Stimulated activated effector memory CD8-positive, alpha-beta T cell treated with anti-CD3 and anti-CD28 coated beads, Interleukin-12 subunit alpha, Interleukin-12 subunit beta, amount 100 ng/mL, for 72 hours (primary cell): ENCODE measurements around the gene DCAF11.

Source experiments
- ATAC-seq: fragments of 150-1000 bp; cut with Tn5 transposase; 2 replicates; pipeline ENCODE4 v1.10.0; 2021
- DNase-seq, 2 donors: peaks; one replicate each; pipeline ENCODE4 v3.0.0; 2021 to 2022; ENCODE audit warnings: low spot score in 2 of 2
- H3K27ac Mint-ChIP-seq: one replicate; pipeline ENCODE4 v1.8.0; 2022; ENCODE audit warnings: mild to moderate bottlenecking, mixed read lengths
- H3K36me3 Mint-ChIP-seq: one replicate; pipeline ENCODE4 v1.8.0; 2022; ENCODE audit warnings: mild to moderate bottlenecking, mixed read lengths
- H3K4me1 Mint-ChIP-seq: one replicate; pipeline ENCODE4 v1.8.0; 2022; ENCODE audit warnings: mixed read lengths
- H3K4me3 Mint-ChIP-seq: one replicate; pipeline ENCODE4 v1.8.0; 2022; ENCODE audit warnings: mild to moderate bottlenecking, mixed read lengths
- H3K9me3 Mint-ChIP-seq: one replicate; pipeline ENCODE4 v1.8.0; 2022; ENCODE audit warnings: mixed read lengths

Gene DCAF11

GRCh38 chr14:24116128-24116814 lies 1.7 kb downstream of the DCAF11 start:
- peaks cover 24% of the 10 kb centered on the region for H3K4me1 Mint-ChIP-seq
- peak overlapping the region; percentile 98 for H3K27ac Mint-ChIP-seq
- ATAC-seq (no peak), DNase-seq (no peak)
- no peaks in the 10 kb centered on the region for H3K9me3 Mint-ChIP-seq
- peak overlapping the region; percentile 94 for H3K4me3 Mint-ChIP-seq
- peaks cover 74% of the 10 kb centered on the region for H3K36me3 Mint-ChIP-seq

GRCh38 chr14:24117179-24117578 lies 2.6 kb downstream of the DCAF11 start:
- peaks cover 24% of the 10 kb centered on the region for H3K4me1 Mint-ChIP-seq
- ATAC-seq (no peak), DNase-seq (no peak)
- H3K9me3 Mint-ChIP-seq, result no peaks in the 10 kb centered on the region
- no peak overlapping the region for H3K4me3 Mint-ChIP-seq
- peaks cover 84% of the 10 kb centered on the region for H3K36me3 Mint-ChIP-seq
- H3K27ac Mint-ChIP-seq, result peak overlapping the region; percentile 8

- H3K4me3 Mint-ChIP-seq, result no peak overlapping the region
Measured at GRCh38 chr14:24119691-24120090, 5.1 kb downstream of the DCAF11 start.

GRCh38 chr14:24121210-24121609 lies 6.6 kb downstream of the DCAF11 start:
- Mint-ChIP-seq H3K27ac (no peak overlapping the region), H3K36me3 (peaks cover 80% of the 10 kb centered on the region), H3K4me1 (peaks cover 13% of the 10 kb centered on the region), H3K4me3 (no peak overlapping the region), H3K9me3 (no peaks in the 10 kb centered on the region)
- ATAC-seq (no peak), DNase-seq (no peak)

More at GRCh38 chr14:24119691-24120090, 5.1 kb downstream of the DCAF11 start:
- DNase-seq, result no peak
- H3K9me3 Mint-ChIP-seq, result no peaks in the 10 kb centered on the region
- peaks cover 24% of the 10 kb centered on the region for H3K4me1 Mint-ChIP-seq
- H3K36me3 Mint-ChIP-seq, result peaks cover 89% of the 10 kb centered on the region
- no peak for ATAC-seq
- peak overlapping the region; percentile 8 for H3K27ac Mint-ChIP-seq

GRCh38 chr14:24122416-24122815 lies 7.8 kb downstream of the DCAF11 start:
- Mint-ChIP-seq H3K4me1 (peaks cover 6% of the 10 kb centered on the region), H3K36me3 (peaks cover 68% of the 10 kb centered on the region), H3K4me3 (no peak overlapping the region), H3K27ac (no peak overlapping the region), H3K9me3 (no peaks in the 10 kb centered on the region)
- ATAC-seq (no peak), DNase-seq (no peak)

- no peak for DNase-seq
- Mint-ChIP-seq H3K9me3 (no peaks in the 10 kb centered on the region), H3K4me3 (no peak overlapping the region), H3K4me1 (peaks cover 6% of the 10 kb centered on the region), H3K27ac (no peak overlapping the region), H3K36me3 (peaks cover 64% of the 10 kb centered on the region)
- ATAC-seq, result no peak
Measured at GRCh38 chr14:24122898-24123297, 8.3 kb downstream of the DCAF11 start.

GRCh38 chr14:24123424-24124417 lies 9.1 kb downstream of the DCAF11 start:
- no peak for DNase-seq
- Mint-ChIP-seq H3K36me3 (peaks cover 55% of the 10 kb centered on the region), H3K4me3 (no peak overlapping the region), H3K9me3 (no peaks in the 10 kb centered on the region), H3K4me1 (peaks cover 1% of the 10 kb centered on the region), H3K27ac (peak overlapping the region; percentile 56)
- peak; percentile 52 for ATAC-seq

- Mint-ChIP-seq H3K9me3 (no peaks in the 10 kb centered on the region), H3K36me3 (peaks cover 23% of the 10 kb centered on the region), H3K4me1 (peaks cover 4% of the 10 kb centered on the region), H3K27ac (no peak overlapping the region), H3K4me3 (no peak overlapping the region)
- ATAC-seq (no peak), DNase-seq (no peak)
Measured at GRCh38 chr14:24126939-24127338, 12.4 kb downstream of the DCAF11 start.

GRCh38 chr14:24127673-24128072 lies 13.1 kb downstream of the DCAF11 start:
- peaks cover 11% of the 10 kb centered on the region for H3K4me1 Mint-ChIP-seq
- no peak overlapping the region for H3K4me3 Mint-ChIP-seq
- H3K9me3 Mint-ChIP-seq, result no peaks in the 10 kb centered on the region
- no peak for DNase-seq
- H3K27ac Mint-ChIP-seq, result no peak overlapping the region
- no peak for ATAC-seq
- H3K36me3 Mint-ChIP-seq, result peaks cover 16% of the 10 kb centered on the region

- H3K36me3 Mint-ChIP-seq, result peaks cover 5% of the 10 kb centered on the region
- DNase-seq (no peak), ATAC-seq (no peak)
- H3K27ac Mint-ChIP-seq, result no peak overlapping the region
- peaks cover 15% of the 10 kb centered on the region for H3K4me1 Mint-ChIP-seq
- no peak overlapping the region for H3K4me3 Mint-ChIP-seq
- no peaks in the 10 kb centered on the region for H3K9me3 Mint-ChIP-seq
Measured at GRCh38 chr14:24129410-24129998, 14.9 kb downstream of the DCAF11 start.

- Mint-ChIP-seq H3K36me3 (no peaks in the 10 kb centered on the region), H3K9me3 (no peaks in the 10 kb centered on the region), H3K4me1 (peaks cover 20% of the 10 kb centered on the region), H3K4me3 (no peak within 1 kb of the TSS), H3K27ac (no peak within 1 kb of the TSS)
- ATAC-seq, result no peak
- DNase-seq, result no peak
Measured at GRCh38 chr14:24130380-24130716, 15.8 kb downstream of the DCAF11 start, which contains the start of gene FITM1. Gene FITM1 (plus strand): TSS chr14:24130659. CDS start chr14:24131564, 905 bp downstream.

GRCh38 chr14:24130717-24131548 lies 16.4 kb downstream of the DCAF11 start:
- no peak overlapping the region for H3K27ac Mint-ChIP-seq
- no peaks in the 10 kb centered on the region for H3K36me3 Mint-ChIP-seq
- ATAC-seq, result no peak
- H3K4me3 Mint-ChIP-seq, result no peak overlapping the region
- no peaks in the 10 kb centered on the region for H3K9me3 Mint-ChIP-seq
- DNase-seq, result no peak
- peaks cover 24% of the 10 kb centered on the region for H3K4me1 Mint-ChIP-seq

- no peak for ATAC-seq
- DNase-seq, result no peak
- Mint-ChIP-seq H3K4me3 (no peak overlapping the region), H3K4me1 (peaks cover 25% of the 10 kb centered on the region), H3K36me3 (peaks cover under 1% of the 10 kb centered on the region), H3K9me3 (no peaks in the 10 kb centered on the region), H3K27ac (peak overlapping the region; percentile 91)
Measured at GRCh38 chr14:24131549-24131966, 17.0 kb downstream of the DCAF11 start.

GRCh38 chr14:24132061-24132685 lies 17.6 kb downstream of the DCAF11 start:
- ATAC-seq, result no peak
- peaks cover 7% of the 10 kb centered on the region for H3K36me3 Mint-ChIP-seq
- peaks cover 31% of the 10 kb centered on the region for H3K4me1 Mint-ChIP-seq
- H3K9me3 Mint-ChIP-seq, result no peaks in the 10 kb centered on the region
- H3K4me3 Mint-ChIP-seq, result no peak overlapping the region
- peak overlapping the region; percentile 91 for H3K27ac Mint-ChIP-seq
- no peak for DNase-seq
